Dendritic cell treated with granulocyte-macrophage colony-stimulating factor and Interleukin-4, amounts not matched to agents 40 ng/mL and 50 ng/mL, for 4 days (primary cell): ENCODE results near the gene GPX4.

ENCODE experiments used
- H3K27ac Mint-ChIP-seq: one replicate; pipeline ENCODE4 v1.8.0; 2022; ENCODE audit warnings: mild to moderate bottlenecking, mixed read lengths
- H3K27me3 Mint-ChIP-seq: one replicate; pipeline ENCODE4 v1.8.0; 2022; ENCODE audit warnings: mild to moderate bottlenecking, mixed read lengths
- H3K36me3 Mint-ChIP-seq: one replicate; pipeline ENCODE4 v1.8.0; 2022; ENCODE audit warnings: low read depth, mixed read lengths
- H3K4me1 Mint-ChIP-seq: one replicate; pipeline ENCODE4 v1.8.0; 2022; ENCODE audit warnings: low read depth, mixed read lengths
- H3K4me3 Mint-ChIP-seq: one replicate; pipeline ENCODE4 v1.8.0; 2022; ENCODE audit warnings: mild to moderate bottlenecking, moderate library complexity, mixed read lengths
- H3K9me3 Mint-ChIP-seq: one replicate; pipeline ENCODE4 v1.8.0; 2022; ENCODE audit warnings: mixed read lengths
- intact Hi-C: fragments of 100-400 bp; cut with micrococcal nuclease; formaldehyde crosslinking; loops from one replicate; pipeline ENCODE4 v1.15.0; 2022

The GPX4 gene

GRCh38 chr19:1073063-1073955, 30.5 kb upstream of the GPX4 start:
- peaks cover 68% of the 10 kb centered on the region for H3K4me1 Mint-ChIP-seq
- peak overlapping the region; percentile 71 for H3K27ac Mint-ChIP-seq
- peaks cover 92% of the 10 kb centered on the region for H3K36me3 Mint-ChIP-seq
- intact Hi-C loops, result no loop called here
- H3K27me3 Mint-ChIP-seq, result no peaks in the 10 kb centered on the region
- peak overlapping the region; percentile 54 for H3K4me3 Mint-ChIP-seq
- H3K9me3 Mint-ChIP-seq, result no peaks in the 10 kb centered on the region

- peak overlapping the region; percentile 54 for H3K4me3 Mint-ChIP-seq
- H3K9me3 Mint-ChIP-seq, result no peaks in the 10 kb centered on the region
- peaks cover 92% of the 10 kb centered on the region for H3K36me3 Mint-ChIP-seq
- peaks cover 61% of the 10 kb centered on the region for H3K4me1 Mint-ChIP-seq
- no peaks in the 10 kb centered on the region for H3K27me3 Mint-ChIP-seq
- intact Hi-C loops, result no loop called here
- H3K27ac Mint-ChIP-seq, result peak overlapping the region; percentile 71
Observed at GRCh38 chr19:1073956-1074517, 29.8 kb upstream of the GPX4 start.

- Mint-ChIP-seq H3K4me1 (peaks cover 57% of the 10 kb centered on the region), H3K9me3 (no peaks in the 10 kb centered on the region), H3K4me3 (peak overlapping the region; percentile 54), H3K27ac (peak overlapping the region; percentile 84), H3K36me3 (peaks cover 92% of the 10 kb centered on the region), H3K27me3 (no peaks in the 10 kb centered on the region)
- intact Hi-C loops, result no loop called here
Observed at GRCh38 chr19:1074544-1075283, 29.1 kb upstream of the GPX4 start.

- intact Hi-C loops, result no loop called here
- H3K27ac Mint-ChIP-seq, result peak overlapping the region; percentile 84
- H3K4me1 Mint-ChIP-seq, result peaks cover 70% of the 10 kb centered on the region
- H3K4me3 Mint-ChIP-seq, result peak overlapping the region; percentile 40
- no peaks in the 10 kb centered on the region for H3K9me3 Mint-ChIP-seq
- peaks cover 92% of the 10 kb centered on the region for H3K36me3 Mint-ChIP-seq
- H3K27me3 Mint-ChIP-seq, result no peaks in the 10 kb centered on the region
Observed at GRCh38 chr19:1076046-1076386, 27.8 kb upstream of the GPX4 start.

GRCh38 chr19:1076951-1077350, 26.8 kb upstream of the GPX4 start:
- H3K36me3 Mint-ChIP-seq, result peaks cover 94% of the 10 kb centered on the region
- peak overlapping the region; percentile 74 for H3K4me3 Mint-ChIP-seq
- peak overlapping the region; percentile 84 for H3K27ac Mint-ChIP-seq
- H3K9me3 Mint-ChIP-seq, result no peaks in the 10 kb centered on the region
- intact Hi-C loops, result no loop called here
- H3K4me1 Mint-ChIP-seq, result peaks cover 75% of the 10 kb centered on the region
- no peaks in the 10 kb centered on the region for H3K27me3 Mint-ChIP-seq

- intact Hi-C loops, result no loop called here
- peak overlapping the region; percentile 81 for H3K27ac Mint-ChIP-seq
- H3K9me3 Mint-ChIP-seq, result no peaks in the 10 kb centered on the region
- H3K27me3 Mint-ChIP-seq, result no peaks in the 10 kb centered on the region
- H3K4me1 Mint-ChIP-seq, result peaks cover 68% of the 10 kb centered on the region
- H3K36me3 Mint-ChIP-seq, result peaks cover 96% of the 10 kb centered on the region
- peak overlapping the region; percentile 45 for H3K4me3 Mint-ChIP-seq
Observed at GRCh38 chr19:1079566-1080111, 24.2 kb upstream of the GPX4 start.

GRCh38 chr19:1080360-1081161, 23.2 kb upstream of the GPX4 start:
- Mint-ChIP-seq H3K4me1 (peaks cover 73% of the 10 kb centered on the region), H3K4me3 (no peak overlapping the region), H3K9me3 (no peaks in the 10 kb centered on the region), H3K36me3 (peaks cover 100% of the 10 kb centered on the region), H3K27me3 (no peaks in the 10 kb centered on the region), H3K27ac (peak overlapping the region; percentile 81)
- intact Hi-C loops, result no loop called here

- peak overlapping the region; percentile 20 for H3K4me3 Mint-ChIP-seq
- intact Hi-C loops, result no loop called here
- peaks cover 76% of the 10 kb centered on the region for H3K4me1 Mint-ChIP-seq
- peaks cover 100% of the 10 kb centered on the region for H3K36me3 Mint-ChIP-seq
- peak overlapping the region; percentile 81 for H3K27ac Mint-ChIP-seq
- H3K9me3 Mint-ChIP-seq, result no peaks in the 10 kb centered on the region
- no peaks in the 10 kb centered on the region for H3K27me3 Mint-ChIP-seq
Observed at GRCh38 chr19:1081301-1082164, 22.3 kb upstream of the GPX4 start.

GRCh38 chr19:1082165-1082927, 21.4 kb upstream of the GPX4 start:
- Mint-ChIP-seq H3K36me3 (peaks cover 100% of the 10 kb centered on the region), H3K9me3 (no peaks in the 10 kb centered on the region), H3K4me1 (peaks cover 76% of the 10 kb centered on the region), H3K27me3 (no peaks in the 10 kb centered on the region), H3K27ac (peak overlapping the region; percentile 86), H3K4me3 (peak overlapping the region; percentile 59)
- intact Hi-C loops, result no loop called here

GRCh38 chr19:1082928-1083816, 20.6 kb upstream of the GPX4 start:
- H3K36me3 Mint-ChIP-seq, result peaks cover 100% of the 10 kb centered on the region
- H3K4me3 Mint-ChIP-seq, result no peak overlapping the region
- intact Hi-C loops, result no loop called here
- H3K27me3 Mint-ChIP-seq, result no peaks in the 10 kb centered on the region
- peaks cover 77% of the 10 kb centered on the region for H3K4me1 Mint-ChIP-seq
- H3K27ac Mint-ChIP-seq, result peak overlapping the region; percentile 86
- no peaks in the 10 kb centered on the region for H3K9me3 Mint-ChIP-seq

GRCh38 chr19:1084024-1084868, 19.5 kb upstream of the GPX4 start:
- Mint-ChIP-seq H3K4me3 (no peak overlapping the region), H3K9me3 (no peaks in the 10 kb centered on the region), H3K36me3 (peaks cover 100% of the 10 kb centered on the region), H3K4me1 (peaks cover 88% of the 10 kb centered on the region), H3K27ac (peak overlapping the region; percentile 98), H3K27me3 (no peaks in the 10 kb centered on the region)
- intact Hi-C loops, result no loop called here
